ENCODE data around the gene SNCB.

The SNCB gene

GRCh38 chr5:176670449-176670848, 40.1 kb upstream of the SNCB start:
- H3K4me3 ChIP-seq (ENCODE audit: low read depth, low read length): no peak overlapping the region
- no peak for TF ChIP-seq CTCF (IDR thresholded peaks at IDR 0.05; ENCODE audit: low read depth, low read length)
- no peak for DNase-seq

GRCh38 chr5:176667637-176668036, 37.3 kb upstream of the SNCB start:
- TF ChIP-seq CTCF (IDR thresholded peaks at IDR 0.05; ENCODE audit: low read depth, low read length): no peak; the same call in 1 of the 2 replicates
- Histone ChIP-seq H3K9me3 (no peaks in the 10 kb centered on the region), H3K36me3 (no peaks in the 10 kb centered on the region), H3K4me1 (no peaks in the 10 kb centered on the region), H3K4me3 (ENCODE audit: low read depth, low read length) (no peak overlapping the region), H3K27me3 (no peaks in the 10 kb centered on the region)
- DNase-seq: no peak

More at GRCh38 chr5:176670449-176670848, 40.1 kb upstream of the SNCB start:
- H3K9me3 ChIP-seq: no peaks in the 10 kb centered on the region
- H3K4me1 ChIP-seq: no peaks in the 10 kb centered on the region
- H3K27me3 ChIP-seq: no peaks in the 10 kb centered on the region
- no peaks in the 10 kb centered on the region for H3K36me3 ChIP-seq

- no peaks in the 10 kb centered on the region for H3K27me3 ChIP-seq
- H3K4me1 ChIP-seq: no peaks in the 10 kb centered on the region
- no peak for TF ChIP-seq CTCF (IDR thresholded peaks at IDR 0.05; ENCODE audit: low read depth, low read length)
- H3K36me3 ChIP-seq: no peaks in the 10 kb centered on the region
- DNase-seq: no peak
- no peaks in the 10 kb centered on the region for H3K9me3 ChIP-seq
- H3K4me3 ChIP-seq (ENCODE audit: low read depth, low read length): no peak overlapping the region
Measured at GRCh38 chr5:176665517-176665916, 35.2 kb upstream of the SNCB start.

GRCh38 chr5:176664886-176665285, 34.6 kb upstream of the SNCB start:
- Histone ChIP-seq H3K36me3 (no peaks in the 10 kb centered on the region), H3K4me3 (ENCODE audit: low read depth, low read length) (no peak overlapping the region), H3K4me1 (no peaks in the 10 kb centered on the region), H3K27me3 (no peaks in the 10 kb centered on the region), H3K9me3 (no peaks in the 10 kb centered on the region)
- TF ChIP-seq CTCF (IDR thresholded peaks at IDR 0.05; ENCODE audit: low read depth, low read length): no peak
- no peak for DNase-seq

GRCh38 chr5:176664479-176664878, 34.1 kb upstream of the SNCB start:
- Histone ChIP-seq H3K27me3 (no peaks in the 10 kb centered on the region), H3K9me3 (no peaks in the 10 kb centered on the region), H3K4me1 (no peaks in the 10 kb centered on the region), H3K36me3 (no peaks in the 10 kb centered on the region), H3K4me3 (ENCODE audit: low read depth, low read length) (no peak overlapping the region)
- no peak for TF ChIP-seq CTCF (IDR thresholded peaks at IDR 0.05; ENCODE audit: low read depth, low read length)
- DNase-seq: no peak

- Histone ChIP-seq H3K36me3 (no peaks in the 10 kb centered on the region), H3K27me3 (no peaks in the 10 kb centered on the region), H3K4me3 (ENCODE audit: low read depth, low read length) (no peak overlapping the region), H3K4me1 (no peaks in the 10 kb centered on the region), H3K9me3 (no peaks in the 10 kb centered on the region)
- TF ChIP-seq CTCF (IDR thresholded peaks at IDR 0.05; ENCODE audit: low read depth, low read length): no peak
- DNase-seq: no peak
Measured at GRCh38 chr5:176663566-176663965, 33.2 kb upstream of the SNCB start.
